Left lobe of liver (tissue), 2 donors: ENCODE data around the gene RCBTB2. TPM values are rescaled to one million over a fixed set of nuclear protein-coding genes. Genes with fewer than 3 reads are reported as not detected.

Experiments used
- ATAC-seq: fragments of 200-7000 bp; cut with Tn5 transposase; one replicate; pipeline ENCODE4 v1.9.1; 2020; ENCODE audit warnings: mild to moderate bottlenecking, moderate library complexity
- DNase-seq: peaks from one replicate; pipeline ENCODE4 v3.0.0-alpha.2; 2020; ENCODE audit warnings: low spot score
- total RNA-seq: library from RNA; stranded (reverse); gene quantifications from one replicate; pipeline ENCODE4 v1.2.1, GENCODE V29; 2021
- donor health status: DM: no; HTN: no; CAD: no; lungs with moderate emphysema.
- donor health status: DM: no; HTN: yes; CAD: no.

The RCBTB2 gene
- total RNA-seq, 1 donor from 2014 or later = 3.5 TPM

DNA sequence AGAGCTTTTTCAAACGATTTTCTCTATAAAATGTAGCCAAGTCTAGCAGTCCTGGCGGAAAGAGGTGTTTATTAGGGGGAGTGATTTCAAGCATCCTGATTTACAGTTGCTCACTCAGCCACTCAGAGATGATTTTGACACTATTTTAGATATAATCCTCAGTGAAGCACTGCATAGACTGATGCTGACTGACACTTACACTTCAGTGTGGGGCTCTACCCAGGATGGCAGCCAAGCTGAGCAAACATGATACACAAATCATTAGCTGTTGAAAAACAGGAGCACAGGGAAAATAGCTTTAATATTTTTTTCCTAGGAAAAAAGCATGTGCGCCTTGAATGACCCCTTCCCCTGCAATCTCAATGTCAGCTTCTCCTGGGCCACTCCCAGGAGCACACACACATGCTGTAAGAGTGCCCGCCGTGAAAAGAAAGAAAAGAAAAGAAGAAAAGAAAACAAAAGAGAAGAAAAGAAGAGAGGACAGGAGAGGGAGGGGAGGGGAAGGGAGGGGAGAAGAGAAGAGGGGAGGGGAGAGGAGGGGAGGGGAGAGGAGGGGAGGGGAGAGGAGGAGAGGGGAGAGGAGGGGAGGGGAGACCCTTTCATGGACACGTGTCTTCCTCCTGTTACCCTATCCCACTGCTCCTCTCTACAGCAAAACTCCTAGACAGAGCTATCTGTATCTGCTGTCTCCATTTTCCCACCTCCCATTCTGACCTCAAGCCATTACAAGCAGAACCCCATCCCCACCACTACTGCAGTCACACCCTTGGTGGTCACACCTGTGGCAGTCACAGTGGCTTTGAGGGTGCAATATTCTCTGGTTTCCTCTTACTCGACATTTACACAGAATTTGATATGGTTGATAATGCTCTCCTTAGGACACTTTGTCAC, 36.4 kb downstream of the RCBTB2 start:
- DNase-seq (no peak), ATAC-seq (no peak)

DNA sequence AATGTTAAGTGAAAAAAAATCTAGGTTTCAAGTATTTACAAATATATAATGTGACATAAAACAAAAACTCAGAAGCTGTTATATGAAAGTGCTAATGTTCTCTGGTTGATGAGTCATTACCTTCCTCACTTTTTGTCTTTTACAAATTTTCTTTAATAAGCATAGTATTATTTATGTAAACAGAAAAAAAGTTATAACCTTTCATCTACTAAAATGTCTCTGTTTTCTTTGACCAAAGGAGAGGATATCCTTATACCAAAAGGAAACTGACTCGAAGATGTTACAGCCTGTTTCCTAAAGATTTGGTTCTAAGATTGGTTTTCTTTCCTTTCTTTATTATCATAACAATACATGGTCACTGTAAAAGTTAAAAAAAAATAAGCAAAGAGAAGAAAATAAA, 38.0 kb downstream of the RCBTB2 start:
- ATAC-seq (no peak), DNase-seq (no peak)

DNA sequence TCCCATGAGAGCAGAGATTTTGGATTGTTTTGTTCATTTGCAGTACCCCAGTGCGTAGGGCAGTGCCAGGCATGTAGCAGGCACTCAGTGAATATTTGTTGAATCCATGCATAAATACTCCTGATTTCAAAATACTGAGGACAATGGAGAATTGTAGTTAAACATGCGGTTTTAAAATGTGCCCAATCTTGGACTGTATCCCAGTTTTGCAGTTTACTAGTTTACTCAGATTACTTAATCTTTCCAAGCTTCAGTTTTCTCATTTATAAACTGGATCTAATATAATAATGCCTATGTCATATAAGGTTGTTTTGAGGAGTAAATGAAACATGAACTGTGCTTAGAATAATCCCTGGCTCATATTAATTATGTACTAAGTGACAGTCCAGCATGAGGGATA, 39.0 kb downstream of the RCBTB2 start:
- DNase-seq (no peak), ATAC-seq (peak; percentile 56)

DNA sequence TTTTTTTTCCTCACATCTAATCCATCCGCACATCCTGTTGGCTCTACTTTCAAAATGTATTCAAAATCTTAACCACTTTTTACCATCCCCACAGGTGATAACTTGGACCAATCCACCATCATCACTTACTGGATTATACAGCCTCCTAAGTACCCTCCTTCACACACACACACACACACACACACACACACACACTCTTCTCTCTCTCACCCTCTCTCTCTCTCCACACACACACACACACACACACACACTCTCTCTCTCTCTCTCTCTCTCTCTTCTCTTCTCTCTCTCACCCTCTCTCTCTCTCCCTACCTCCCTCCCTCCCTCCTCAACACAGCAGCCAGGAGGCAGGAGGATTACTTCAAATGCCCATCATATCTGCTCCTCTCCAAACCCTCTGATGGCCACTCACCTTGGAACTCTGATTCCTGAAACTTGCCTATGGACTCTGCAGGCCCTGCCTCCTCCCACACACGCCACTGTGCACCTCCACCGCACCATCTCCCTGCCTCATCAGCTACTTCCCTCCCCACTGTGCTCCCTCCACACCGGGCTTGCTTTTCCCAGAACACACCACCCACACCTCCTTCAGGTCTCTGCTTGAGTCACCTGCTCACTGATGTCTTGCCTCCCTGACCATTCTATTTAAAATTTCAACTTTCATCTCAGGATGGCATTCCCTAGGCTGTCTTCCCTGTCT, 39.7 kb downstream of the RCBTB2 start:
- ATAC-seq = no peak
- no peak for DNase-seq

DNA sequence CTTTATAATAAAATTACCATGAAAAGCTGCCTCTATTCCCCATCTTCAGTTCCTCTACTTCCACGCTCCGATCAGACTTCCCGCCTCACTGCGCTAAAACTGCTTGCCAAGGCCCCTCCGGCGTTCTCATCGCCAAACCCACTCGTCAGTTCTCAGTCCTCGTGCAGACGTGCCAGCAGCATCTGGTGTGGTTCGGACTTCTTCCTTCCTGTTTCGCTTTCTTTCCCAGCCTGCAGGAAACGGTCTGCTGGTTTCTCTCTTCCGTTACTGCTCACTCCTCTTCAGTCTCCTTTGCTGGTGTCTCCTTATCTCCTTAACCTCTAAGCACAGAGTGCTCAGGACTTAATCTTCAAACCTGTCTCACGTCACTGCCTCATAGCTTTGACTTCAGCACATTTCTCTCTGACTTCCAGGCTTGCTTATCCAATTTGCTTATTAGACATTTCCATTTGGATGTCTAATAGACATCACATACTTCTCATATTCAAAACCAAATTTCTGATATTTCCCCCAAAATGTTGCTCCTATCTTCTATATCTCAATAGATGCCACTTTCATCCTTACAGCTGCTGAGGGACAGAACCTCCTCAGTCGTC, 40.3 kb downstream of the RCBTB2 start:
- DNase-seq (peak; percentile 66), ATAC-seq (peak; percentile 77)

DNA sequence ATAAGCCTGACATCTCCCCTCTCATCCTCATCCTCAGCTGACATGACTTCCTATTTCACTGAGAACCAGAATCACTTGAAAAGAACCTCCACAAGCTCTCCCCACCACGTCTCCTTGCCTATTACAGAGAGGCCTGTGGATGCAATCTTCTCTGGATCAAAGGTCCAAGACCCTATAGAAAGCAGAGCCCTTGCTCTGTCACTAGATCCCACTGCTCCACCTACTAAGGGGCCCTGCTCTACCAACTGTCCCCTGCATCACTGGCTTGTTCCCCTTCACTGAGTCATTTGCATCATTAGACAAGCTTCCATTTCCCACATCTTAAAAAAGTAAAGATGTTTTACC, 40.8 kb downstream of the RCBTB2 start:
- DNase-seq = no peak
- ATAC-seq = no peak

DNA sequence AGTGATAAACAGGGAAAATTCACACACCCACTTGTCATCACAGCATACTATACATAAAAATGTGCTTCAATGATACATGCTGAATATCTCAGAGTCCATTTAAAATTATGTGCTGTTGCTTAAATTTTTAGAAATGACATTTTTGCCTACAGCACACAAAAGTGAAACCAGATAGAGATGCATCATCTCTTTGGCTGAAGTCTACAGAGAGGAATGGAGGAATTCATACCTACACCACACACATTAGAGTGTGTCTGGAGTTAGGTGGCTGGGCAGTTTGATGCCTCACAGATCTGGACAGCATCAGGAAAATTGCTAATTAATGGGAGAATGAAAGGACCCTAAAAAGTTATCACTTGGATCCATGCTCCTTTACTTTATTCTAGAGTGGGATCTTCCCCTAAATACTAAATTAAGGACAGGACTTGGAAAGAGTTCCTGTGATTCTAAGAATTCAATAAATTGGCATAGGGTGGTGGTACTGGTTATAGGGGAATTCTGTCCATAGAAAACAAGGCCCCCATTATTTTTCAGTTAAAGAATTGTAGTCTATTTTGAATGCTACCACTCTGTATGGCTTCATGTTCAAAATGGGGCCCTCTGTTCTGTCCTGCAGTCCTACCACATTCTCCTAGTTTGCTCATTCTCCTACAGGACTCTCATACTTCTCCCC, 41.3 kb downstream of the RCBTB2 start:
- DNase-seq (no peak), ATAC-seq (no peak)

DNA sequence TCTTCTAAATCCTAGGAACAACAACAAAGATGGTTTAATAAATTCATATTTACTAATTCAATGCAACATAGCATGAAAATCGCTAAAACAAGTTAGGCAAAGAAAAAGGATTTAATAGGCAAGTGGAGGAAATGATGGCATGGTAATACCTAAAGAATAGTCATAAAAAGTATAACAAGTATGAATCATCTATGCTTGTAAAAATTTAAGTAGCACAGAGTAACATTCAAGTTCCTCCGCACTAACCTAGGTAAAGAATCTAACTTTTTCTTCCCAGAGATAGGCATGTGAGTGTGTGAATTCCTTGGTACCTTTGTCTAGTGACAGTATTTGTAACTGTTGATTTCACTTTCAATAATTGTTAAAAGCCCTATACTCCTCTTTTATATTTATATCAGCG, 42.6 kb downstream of the RCBTB2 start:
- ATAC-seq (no peak), DNase-seq (no peak)

DNA sequence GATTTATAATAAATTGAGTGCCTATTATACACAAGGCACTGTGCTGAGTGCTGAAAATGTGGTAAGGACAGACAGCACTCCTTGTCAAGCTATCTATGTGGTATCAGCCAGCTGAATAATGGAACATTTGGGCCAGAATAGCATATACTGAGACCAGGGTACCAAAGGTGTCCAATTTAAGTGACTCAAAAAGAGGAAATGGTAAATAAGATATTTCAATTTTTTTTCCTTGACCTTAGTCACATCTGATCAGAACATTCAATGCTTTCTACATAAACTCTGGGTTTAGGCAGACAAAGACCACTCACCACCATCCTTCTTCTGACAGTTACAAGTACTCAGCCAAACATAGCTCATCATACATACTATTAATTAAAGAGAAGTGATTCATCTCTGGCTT, 43.2 kb downstream of the RCBTB2 start:
- DNase-seq = no peak
- no peak for ATAC-seq

DNA sequence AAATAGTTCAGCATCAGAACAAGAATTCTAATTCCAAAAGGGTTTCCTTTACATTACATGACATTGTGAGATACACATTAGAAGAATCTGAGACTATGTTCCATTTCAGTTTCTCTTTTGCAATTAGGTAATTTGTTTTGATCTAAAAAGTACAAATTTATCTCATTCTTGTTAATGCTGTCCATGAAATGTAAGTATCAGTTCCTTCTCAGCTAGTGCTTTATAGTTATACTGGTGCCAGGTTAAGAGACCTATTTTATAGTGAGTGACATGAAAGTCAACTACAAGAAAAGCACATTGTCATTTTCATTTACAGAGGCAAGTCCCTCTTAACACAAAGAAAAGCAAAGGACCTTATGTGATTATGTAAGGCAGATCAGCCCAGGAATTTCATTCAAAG, 43.9 kb downstream of the RCBTB2 start:
- ATAC-seq (no peak), DNase-seq (no peak)

DNA sequence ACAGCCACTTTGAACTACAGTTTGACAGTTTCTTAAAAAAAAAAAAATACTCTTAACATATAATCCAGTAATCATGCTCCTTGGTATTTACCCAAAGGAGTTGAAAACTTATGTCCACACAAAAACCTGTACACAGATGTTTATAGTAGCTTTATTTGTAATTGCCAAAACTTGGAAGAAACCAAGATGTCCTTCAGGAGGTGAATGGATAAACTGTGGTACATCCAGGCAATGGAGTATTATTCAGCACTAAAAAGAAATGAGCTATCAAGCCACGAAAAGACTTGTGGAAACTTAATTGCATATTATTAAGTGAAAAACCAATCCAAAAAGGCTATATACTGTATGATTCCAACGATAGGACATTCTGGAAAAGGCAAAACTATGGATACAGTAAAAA, 44.9 kb downstream of the RCBTB2 start:
- DNase-seq (no peak), ATAC-seq (no peak)

DNA sequence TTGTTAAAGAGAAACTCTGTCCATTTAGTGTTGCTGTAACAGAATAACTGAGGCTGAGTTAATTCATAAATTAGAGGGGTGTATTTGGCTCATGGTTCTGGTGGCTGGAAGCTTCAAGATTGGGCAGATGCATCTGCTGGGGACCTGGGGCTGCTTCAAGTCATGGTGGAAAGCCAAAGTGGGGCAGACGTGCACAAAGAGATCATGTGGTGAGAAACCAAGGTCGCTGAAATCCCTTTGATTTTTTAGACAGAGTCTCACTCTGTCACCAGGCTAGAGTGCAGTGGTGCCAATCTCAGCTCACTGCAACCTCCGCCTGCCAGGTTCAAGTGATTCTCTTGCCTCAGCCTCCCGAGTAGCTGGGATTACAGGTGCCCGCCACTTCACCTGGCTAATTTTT, 46.0 kb downstream of the RCBTB2 start:
- DNase-seq = no peak
- no peak for ATAC-seq

DNA sequence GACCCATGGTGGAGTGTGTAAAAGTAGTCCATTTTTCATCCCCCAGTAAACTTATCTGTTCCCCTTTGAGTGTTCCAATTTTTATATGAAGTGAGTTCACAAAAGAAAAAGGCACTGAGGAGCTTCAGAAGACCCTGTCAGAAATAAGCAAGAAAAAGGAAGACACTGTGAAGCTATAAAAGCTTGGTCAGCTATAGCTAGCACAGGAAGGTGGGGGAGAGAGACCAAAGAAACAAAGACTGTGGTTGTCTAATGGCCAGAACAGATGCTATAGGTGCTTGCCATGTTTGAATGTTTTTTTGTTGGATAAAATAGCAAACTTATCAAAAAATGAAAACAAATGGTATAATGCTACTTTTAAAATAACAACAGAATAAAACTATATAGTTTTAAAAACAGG, 46.5 kb downstream of the RCBTB2 start:
- no peak for ATAC-seq
- DNase-seq = no peak

DNA sequence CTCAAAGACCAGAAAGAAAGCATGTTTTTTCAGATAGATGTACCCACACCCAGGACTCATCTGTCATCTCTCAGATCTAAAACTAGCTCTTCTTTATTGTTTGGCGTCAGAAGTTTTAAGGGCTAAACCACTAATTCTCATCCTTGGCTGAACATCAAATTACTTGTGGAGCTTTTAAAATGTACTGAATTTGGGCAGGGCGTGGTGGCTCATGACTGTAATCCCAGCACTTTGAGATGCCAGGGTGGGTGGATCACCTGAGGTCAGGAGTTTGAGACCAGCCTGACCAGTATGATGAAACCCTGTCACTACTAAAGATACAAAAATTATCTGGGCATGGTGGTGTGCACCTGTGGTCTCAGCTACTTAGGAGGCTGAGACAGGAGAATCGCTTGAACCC, 47.4 kb downstream of the RCBTB2 start:
- DNase-seq (no peak), ATAC-seq (no peak)

DNA sequence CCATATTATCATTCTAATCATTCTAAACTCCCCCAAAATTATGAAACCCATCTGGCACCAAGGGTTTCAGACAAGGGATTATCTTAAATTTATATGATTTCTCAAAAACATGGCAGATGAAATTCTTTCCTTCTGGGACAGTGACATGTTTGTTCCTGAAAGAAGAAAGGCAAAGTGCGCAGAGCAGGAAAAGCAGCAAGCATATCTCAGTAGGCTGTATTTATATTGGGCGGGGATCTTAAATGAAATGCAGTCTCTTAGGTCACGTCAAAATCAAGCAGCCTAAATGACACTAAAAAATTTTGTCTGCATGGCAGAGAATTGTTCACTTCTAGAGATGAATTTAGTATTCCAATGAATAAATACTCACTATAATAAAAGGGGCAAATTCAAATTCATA, 49.3 kb downstream of the RCBTB2 start:
- ATAC-seq (no peak), DNase-seq (no peak)

DNA sequence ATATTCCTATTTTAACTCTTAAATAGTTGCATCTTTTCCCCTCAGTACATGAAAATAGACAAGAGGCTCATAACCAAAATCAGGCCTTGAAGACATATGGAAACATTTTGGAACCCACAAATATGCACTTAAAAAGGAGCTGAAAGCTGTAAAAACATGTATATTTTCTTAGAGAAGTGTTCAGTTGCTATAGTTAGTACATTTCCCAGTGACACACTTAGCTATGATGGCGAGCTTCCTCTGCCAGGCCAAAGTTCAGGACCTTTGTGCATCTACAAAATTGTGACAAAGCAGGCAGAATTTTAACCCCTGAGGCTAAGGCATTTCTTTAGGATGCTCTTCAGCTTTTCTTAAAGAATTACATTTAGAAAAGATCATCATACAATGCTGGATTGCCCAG, 54.5 kb downstream of the RCBTB2 start:
- no peak for DNase-seq
- peak; percentile 51 for ATAC-seq

DNA sequence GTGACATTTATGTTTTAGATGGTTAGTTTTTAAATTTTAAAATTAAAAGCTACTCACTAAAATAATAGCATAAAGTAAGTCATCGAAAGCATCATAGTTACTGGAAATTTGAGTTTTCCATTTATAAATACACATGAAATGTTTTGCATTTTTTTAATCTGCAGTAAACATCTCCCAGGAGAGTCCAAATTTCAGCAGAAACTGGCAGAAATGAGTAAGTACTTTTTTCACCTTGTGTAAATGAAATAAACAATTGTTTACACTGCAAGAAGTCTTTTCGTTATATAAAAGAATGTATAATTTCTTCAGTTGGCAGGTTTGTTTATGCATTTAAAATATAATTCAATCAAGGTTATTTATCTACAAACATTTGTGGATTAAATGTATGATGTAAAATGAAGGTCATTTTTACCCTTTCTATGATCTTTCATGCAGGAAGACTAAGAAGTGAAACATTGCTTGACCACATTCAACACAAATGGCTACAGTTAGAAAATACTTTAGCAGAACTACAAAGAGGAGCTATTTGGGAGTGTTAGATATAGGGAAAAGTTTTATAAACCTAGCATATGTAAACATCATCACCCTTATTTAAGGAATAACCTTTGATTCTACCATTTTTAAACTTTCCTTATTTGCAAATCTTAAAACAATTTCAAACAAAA, 55.6 kb downstream of the RCBTB2 start:
- ATAC-seq (no peak), DNase-seq (no peak)

DNA sequence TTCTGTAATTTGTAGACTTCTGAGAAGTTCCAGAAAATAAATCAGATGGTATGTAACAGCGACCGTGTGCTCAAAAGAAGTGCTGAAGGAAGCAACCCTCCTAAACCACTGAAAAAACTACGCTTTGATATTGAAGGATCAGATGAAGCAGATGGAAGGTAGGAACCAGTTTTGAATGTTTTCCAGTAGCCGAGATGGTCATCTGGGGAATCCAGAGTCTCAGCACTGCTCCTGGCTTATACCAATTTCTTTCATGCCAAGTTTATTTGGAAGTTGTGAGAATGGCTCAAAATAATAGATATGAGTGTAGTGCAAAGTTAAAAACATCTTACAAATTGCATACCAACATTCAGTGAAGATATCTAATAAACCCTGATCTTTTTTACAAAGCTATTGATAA, 56.2 kb downstream of the RCBTB2 start:
- DNase-seq = no peak
- no peak for ATAC-seq

DNA sequence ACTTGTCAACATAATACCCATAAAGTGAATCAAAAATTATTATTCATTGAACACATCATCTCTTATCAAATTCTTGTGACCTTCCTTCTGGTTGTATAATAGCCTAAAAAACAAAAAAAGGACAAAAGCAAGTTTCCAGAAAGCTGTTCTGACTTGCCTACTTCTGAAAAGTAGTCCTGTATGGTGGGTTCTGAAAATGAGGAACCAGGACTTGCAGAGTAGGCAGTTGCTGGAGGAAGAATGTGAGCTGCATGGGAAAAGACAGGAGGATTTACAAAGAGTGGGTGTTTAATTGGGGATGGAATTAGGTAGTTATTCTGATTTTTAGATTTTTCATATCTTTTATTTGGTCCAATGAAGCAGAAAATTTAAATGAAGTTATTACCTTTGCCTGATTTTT, 56.7 kb downstream of the RCBTB2 start:
- no peak for DNase-seq
- ATAC-seq = no peak

DNA sequence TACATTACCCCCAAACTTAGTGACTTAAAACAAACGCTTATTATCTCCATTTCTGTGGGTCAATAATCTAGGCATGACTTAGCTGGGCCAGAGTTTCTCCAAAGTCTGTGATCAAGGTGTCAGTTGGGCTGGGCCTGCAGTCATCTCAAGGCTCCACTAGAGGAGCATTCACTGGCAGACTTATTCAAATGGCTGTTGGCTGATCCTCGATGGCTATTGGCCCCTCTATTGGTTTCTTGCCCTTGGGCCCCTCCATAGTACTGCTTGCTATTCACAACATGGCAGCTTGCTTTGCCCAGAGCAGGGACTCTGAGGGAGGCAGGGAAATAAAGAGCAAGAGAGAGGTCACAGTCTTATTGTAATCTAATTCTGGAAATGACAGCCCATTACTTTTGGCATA, 57.6 kb downstream of the RCBTB2 start:
- no peak for ATAC-seq

DNA sequence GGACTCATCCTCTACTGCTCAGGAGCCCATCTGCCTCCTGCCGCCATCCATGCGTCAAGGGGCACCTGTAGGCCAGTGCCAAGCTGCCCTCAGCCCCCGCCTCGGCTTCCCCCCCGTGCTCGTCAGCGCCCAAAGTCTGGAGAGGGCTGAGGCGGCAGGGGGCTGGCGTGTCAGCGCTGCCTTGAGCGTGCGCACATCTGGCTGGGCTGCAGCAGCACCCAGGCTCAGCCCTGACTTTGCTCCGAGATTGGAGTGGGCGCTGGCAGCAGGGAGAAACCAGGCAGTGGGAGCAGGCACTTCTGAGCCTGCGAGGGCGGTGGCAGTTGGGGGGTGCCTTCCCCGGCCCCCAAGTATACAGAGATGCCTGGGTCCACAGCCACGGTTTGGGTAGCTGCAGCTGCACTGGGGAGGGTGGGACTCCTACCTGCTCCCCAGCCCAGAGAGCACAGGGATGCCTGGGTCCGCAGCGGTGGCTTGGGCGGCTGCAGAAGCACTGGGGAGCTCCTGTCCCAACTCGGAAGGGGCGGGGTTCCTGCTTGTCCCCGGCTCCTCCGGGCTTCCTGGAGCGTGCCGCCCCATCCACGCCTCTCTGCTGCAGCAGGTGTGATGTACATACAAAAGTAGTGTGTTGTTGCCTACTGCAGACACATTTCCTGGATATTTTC, 75.2 kb downstream of the RCBTB2 start:
- DNase-seq = no peak

More for the DNA sequence above, 57.6 kb downstream of the RCBTB2 start:
- DNase-seq = no peak

More for the DNA sequence above, 75.2 kb downstream of the RCBTB2 start:
- no peak for ATAC-seq
